BE2C (cell line): ENCODE measurements around the gene VPS26B.

ENCODE experiments used
- DNase-seq: peaks from one replicate; pipeline ENCODE4 v3.0.0-alpha.2; 2020
- H3K27me3 ChIP-seq: fragments of 250-450 bp; sonication (Bioruptor Pico); 2 replicates; pipeline ENCODE4 v1.5.1; 2020; ENCODE audit warnings: mild to moderate bottlenecking
- H3K36me3 ChIP-seq: fragments of 250-450 bp; sonication (Bioruptor Pico); 2 replicates; pipeline ENCODE4 v1.5.1; 2020; ENCODE audit warnings: mild to moderate bottlenecking
- H3K4me1 ChIP-seq: fragments of 250-450 bp; sonication (Bioruptor Pico); 2 replicates; pipeline ENCODE4 v1.5.1; 2020
- H3K4me3 ChIP-seq: 2 replicates; pipeline ENCODE4 v1.5.1; 2011; ENCODE audit warnings: low read depth, low read length
- H3K9me3 ChIP-seq: fragments of 250-450 bp; sonication (Bioruptor Pico); 2 replicates; pipeline ENCODE4 v1.5.1; 2020
- TF ChIP-seq, protein P1 (sequence below): IDR thresholded peaks from 2 replicates; pipeline ENCODE4 v1.5.1; 2012; ENCODE audit warnings: mild to moderate bottlenecking, low read depth, low read length

The VPS26B gene

DNA sequence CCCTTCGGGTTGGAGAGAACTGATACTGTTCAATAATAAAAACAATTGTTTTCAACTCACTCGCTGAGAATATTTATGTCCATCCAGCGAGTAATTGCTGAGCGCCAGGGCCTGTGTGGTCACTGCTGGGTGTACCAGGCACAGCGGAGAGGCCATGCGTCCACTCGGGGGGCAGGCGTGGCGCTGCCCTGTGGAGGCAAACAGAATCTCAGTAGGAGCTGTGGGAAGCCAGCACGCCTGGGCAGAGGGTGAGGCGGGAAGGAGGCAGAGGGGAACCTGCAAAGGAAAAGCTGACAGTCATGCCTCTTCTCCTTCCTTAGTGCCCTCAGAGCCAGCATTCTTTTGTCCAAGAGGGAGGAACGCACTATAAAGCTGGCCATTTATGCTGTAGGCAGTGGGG is 63.1 kb downstream of the VPS26B start:
- Histone ChIP-seq H3K4me1 (no peaks in the 10 kb centered on the region), H3K27me3 (no peaks in the 10 kb centered on the region), H3K4me3 (no peak overlapping the region), H3K9me3 (no peaks in the 10 kb centered on the region), H3K36me3 (no peaks in the 10 kb centered on the region)
- DNase-seq, result no peak
- TF ChIP-seq, protein P1, sequence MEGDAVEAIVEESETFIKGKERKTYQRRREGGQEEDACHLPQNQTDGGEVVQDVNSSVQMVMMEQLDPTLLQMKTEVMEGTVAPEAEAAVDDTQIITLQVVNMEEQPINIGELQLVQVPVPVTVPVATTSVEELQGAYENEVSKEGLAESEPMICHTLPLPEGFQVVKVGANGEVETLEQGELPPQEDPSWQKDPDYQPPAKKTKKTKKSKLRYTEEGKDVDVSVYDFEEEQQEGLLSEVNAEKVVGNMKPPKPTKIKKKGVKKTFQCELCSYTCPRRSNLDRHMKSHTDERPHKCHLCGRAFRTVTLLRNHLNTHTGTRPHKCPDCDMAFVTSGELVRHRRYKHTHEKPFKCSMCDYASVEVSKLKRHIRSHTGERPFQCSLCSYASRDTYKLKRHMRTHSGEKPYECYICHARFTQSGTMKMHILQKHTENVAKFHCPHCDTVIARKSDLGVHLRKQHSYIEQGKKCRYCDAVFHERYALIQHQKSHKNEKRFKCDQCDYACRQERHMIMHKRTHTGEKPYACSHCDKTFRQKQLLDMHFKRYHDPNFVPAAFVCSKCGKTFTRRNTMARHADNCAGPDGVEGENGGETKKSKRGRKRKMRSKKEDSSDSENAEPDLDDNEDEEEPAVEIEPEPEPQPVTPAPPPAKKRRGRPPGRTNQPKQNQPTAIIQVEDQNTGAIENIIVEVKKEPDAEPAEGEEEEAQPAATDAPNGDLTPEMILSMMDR, result no peak

DNA sequence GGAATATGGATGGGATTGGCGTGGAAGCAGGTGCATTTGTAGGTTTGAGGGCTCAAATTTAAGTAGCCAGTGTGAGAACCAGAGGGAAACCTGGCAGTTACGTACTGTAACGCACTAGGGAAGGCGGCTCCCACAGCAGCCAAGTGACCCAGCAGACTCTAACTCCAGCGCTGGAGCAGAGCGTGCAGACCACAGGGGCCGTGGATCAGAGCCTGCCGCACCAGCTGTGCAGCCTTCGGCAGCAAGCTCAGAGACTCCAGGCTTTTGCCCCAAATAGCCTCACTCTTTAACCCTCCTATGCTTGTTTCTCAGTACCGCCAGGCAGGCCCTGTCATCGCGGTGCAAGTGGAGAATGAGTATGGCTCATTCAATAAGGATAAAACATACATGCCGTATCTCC is 64.0 kb downstream of the VPS26B start:
- TF ChIP-seq, protein P1, result no peak
- no peak overlapping the region for H3K4me3 ChIP-seq
- H3K9me3 ChIP-seq, result no peaks in the 10 kb centered on the region
- no peaks in the 10 kb centered on the region for H3K4me1 ChIP-seq
- H3K36me3 ChIP-seq, result no peaks in the 10 kb centered on the region
- H3K27me3 ChIP-seq, result no peaks in the 10 kb centered on the region
- DNase-seq, result no peak

DNA sequence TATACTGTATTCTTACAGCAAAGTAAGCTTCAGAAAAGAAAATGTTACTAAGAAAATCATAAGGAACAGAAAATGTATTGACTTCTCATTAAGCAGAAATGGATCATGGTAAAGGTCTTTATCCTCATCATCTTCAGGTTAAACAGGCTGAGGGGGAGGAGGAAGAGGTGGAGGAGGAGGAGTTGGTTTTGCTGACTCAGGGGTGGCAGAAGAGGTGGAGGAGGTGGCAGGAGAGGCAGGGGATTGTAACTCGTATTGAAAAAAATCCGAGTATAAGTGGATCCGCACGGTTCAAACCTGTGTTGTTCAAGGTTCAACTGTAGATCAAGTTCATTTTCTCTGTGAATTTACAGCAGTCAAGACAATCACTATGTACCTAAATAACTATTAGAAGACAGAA is 64.7 kb downstream of the VPS26B start:
- Histone ChIP-seq H3K4me1 (no peaks in the 10 kb centered on the region), H3K36me3 (no peaks in the 10 kb centered on the region), H3K9me3 (no peaks in the 10 kb centered on the region), H3K27me3 (no peaks in the 10 kb centered on the region), H3K4me3 (no peak overlapping the region)
- TF ChIP-seq, protein P1, result no peak
- no peak for DNase-seq

DNA sequence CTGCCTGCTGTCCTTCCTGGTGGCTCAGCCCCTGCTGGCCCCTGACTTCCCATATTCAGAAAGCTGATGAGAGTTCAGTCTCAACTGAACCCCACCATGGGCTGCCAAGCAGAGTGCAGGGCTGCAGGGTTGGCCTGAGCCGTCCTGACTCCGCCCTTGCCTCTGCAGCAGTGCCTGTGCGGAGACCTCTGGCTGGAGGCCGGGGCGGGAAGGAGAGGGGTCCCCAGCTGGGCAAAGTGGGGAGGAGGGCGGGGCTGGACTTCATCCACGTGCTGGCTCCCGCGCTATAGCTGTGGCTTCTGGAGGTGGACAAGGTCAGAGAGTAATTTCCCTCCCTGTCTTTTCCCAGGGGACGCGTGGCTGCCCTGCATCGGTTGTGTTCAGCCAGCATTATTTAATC is 65.3 kb downstream of the VPS26B start:
- Histone ChIP-seq H3K36me3 (no peaks in the 10 kb centered on the region), H3K27me3 (0 out of 2 replicates have a peak, but pooled peaks cover 3% of the 10 kb centered on the region), H3K4me1 (no peaks in the 10 kb centered on the region), H3K4me3 (no peak overlapping the region), H3K9me3 (no peaks in the 10 kb centered on the region)
- DNase-seq, result no peak
- TF ChIP-seq, protein P1, result no peak

DNA sequence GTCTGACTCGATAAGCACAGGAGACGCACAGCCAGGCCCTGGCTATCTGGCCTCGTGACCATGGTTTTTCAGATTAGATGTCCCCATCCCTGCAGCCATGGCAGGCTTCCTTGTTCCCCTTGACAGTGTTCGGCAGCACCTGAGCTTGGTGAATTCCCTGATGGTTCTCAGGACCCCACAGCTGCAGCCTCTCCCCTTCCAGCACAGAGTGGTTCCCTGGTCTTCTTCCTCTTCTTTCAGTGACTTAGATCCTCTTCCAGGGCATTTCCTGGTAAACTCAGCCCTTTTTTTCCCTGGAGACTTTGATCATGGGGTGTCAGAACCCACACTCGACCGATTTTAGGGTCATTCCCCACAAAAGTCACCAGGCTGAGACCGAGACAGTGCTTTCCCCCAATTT is 66.2 kb downstream of the VPS26B start:
- Histone ChIP-seq H3K36me3 (no peaks in the 10 kb centered on the region), H3K27me3 (0 out of 2 replicates have a peak, but pooled peaks cover 5% of the 10 kb centered on the region), H3K4me1 (no peaks in the 10 kb centered on the region), H3K4me3 (no peak overlapping the region), H3K9me3 (no peaks in the 10 kb centered on the region)
- DNase-seq, result no peak
- TF ChIP-seq, protein P1, result no peak

DNA sequence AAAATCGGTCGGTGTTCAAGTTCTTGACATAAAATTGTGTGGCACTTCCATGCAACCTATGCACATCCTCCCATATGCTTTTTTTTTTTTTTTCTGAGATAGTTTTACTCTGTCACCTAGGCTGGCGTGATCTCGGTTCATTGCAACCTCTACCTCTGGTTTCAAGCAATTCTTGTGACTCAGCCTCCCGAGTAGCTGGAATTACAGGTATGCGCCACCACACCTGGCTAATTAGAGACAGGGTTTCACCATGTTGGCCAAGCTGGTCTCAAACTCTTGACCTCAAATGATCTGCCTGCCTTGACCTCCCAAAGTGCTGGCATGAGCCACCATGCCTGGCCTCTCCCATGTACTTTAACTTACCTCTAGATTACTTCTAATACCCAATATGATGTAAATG is 66.7 kb downstream of the VPS26B start:
- DNase-seq, result no peak
- no peaks in the 10 kb centered on the region for H3K9me3 ChIP-seq
- H3K36me3 ChIP-seq, result no peaks in the 10 kb centered on the region
- 0 out of 2 replicates have a peak, but pooled peaks cover 5% of the 10 kb centered on the region for H3K27me3 ChIP-seq
- TF ChIP-seq, protein P1, result no peak
- H3K4me1 ChIP-seq, result no peaks in the 10 kb centered on the region
- H3K4me3 ChIP-seq, result no peak overlapping the region
